Raji (cell line): ENCODE measurements around the gene TMEM147.

Experiments
- POLR2A ChIP-seq: IDR thresholded peaks from 2 replicates; pipeline ENCODE4 v1.6.1; 2011; ENCODE audit warnings: low read depth, low read length, control low read depth; ENCODE audit not compliant: insufficient read depth

TMEM147 gene

GRCh38 chr19:35514282-35514809 lies 31.1 kb upstream of the TMEM147 start:
- TF ChIP-seq POLR2A, result no peak

GRCh38 chr19:35516310-35516709 lies 29.1 kb upstream of the TMEM147 start:
- TF ChIP-seq POLR2A, result no peak

GRCh38 chr19:35517342-35517741 lies 28.1 kb upstream of the TMEM147 start:
- no peak for TF ChIP-seq POLR2A

DNA sequence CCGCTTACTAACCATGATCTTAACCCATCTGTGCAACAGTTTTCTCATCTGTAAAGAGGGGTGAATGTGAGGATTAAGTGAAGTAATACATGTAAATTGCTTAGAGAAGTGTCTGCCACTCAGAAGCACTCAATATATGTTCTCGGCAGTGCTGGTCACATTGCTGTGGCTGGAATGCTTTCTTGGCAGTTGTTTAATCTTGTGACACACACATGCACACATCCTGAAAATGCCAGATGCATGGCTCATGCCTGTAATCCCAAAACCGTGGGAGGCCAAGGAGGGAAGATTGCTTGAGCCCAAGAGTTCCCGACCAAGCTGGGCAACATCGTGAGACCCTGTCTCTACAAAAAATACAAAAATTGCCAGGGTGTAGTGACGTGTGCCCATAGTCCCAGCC lies 27.1 kb upstream of the TMEM147 start:
- TF ChIP-seq POLR2A, result no peak

GRCh38 chr19:35519291-35519690 lies 26.1 kb upstream of the TMEM147 start:
- TF ChIP-seq POLR2A, result no peak

DNA sequence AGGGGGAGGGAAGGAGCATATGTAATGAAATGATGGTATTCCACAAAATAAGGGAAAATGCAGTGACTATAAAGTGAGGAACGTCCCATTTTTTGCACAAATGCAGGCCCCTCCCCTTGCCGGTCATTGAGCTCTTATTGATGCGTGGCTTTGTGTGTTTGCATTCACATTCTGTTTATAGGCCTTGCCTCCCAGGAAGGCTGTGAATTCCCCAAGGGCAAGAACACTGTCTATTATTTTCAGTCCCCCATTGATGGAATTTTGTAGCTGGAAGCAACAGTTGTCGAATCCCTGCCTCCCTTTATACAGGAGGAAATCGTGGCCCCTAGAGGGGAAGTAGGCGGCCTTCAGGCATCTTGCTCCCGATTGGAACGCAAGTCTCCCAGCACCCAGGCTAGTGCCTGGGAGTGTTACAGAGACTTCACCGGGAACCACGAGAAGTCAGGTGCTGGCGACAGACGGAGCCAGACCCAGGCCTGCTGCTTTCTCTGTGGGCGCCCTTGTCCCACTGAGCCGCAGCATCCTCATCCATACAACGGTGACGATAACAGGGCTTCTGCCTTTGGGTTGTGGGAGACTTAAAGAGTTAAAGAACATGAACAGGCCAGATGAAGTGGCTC lies 24.2 kb upstream of the TMEM147 start:
- no peak for TF ChIP-seq POLR2A

DNA sequence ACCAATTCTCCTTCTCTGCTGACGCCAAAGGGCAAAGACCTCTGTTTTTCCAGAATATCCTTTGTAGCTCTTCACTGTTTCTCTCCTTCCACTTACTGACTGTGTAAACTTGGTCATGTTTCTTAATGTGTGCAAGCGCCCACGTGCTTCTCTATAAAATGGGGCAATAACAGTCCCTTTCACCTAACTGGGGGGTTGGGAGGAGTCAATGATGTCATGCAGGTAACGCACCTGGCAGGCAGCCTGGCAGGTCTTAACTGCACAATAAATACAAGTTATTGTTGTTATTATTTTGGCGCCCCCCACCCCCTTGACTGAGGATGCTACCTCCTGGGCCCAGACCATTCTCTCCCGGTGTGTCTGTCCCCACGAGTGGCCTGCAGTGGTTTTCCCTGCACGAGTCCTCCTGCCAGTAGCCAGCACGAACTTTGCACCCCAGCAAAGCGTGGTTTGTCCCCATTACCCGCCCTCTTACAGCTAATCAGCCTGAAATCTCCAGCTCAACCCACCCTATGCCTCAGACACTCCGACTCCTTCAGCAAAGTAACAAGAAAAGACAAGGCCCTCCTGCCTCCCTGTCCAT lies 22.6 kb upstream of the TMEM147 start:
- TF ChIP-seq POLR2A, result no peak

GRCh38 chr19:35524181-35524837 lies 21.1 kb upstream of the TMEM147 start:
- TF ChIP-seq POLR2A, result no peak

DNA sequence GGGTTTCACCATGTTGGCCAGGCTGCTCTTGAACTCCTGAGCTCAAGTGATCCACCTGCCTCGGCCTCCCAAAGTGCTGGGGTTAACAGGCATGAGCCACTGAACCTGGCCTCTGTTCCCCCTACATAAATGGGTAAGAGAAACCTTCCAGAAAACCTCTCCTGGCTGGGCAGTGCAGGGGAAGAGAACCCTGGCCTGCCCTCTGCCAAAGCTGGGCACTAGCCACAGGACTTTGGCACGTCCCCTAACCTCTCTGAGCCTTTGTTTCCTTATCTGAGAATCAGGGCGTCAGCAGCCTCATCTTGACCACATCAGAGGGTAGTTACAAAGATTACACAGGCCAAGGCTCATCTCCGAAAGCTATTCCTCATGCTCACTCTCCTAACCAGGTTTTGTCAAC lies 19.6 kb upstream of the TMEM147 start:
- no peak for TF ChIP-seq POLR2A

DNA sequence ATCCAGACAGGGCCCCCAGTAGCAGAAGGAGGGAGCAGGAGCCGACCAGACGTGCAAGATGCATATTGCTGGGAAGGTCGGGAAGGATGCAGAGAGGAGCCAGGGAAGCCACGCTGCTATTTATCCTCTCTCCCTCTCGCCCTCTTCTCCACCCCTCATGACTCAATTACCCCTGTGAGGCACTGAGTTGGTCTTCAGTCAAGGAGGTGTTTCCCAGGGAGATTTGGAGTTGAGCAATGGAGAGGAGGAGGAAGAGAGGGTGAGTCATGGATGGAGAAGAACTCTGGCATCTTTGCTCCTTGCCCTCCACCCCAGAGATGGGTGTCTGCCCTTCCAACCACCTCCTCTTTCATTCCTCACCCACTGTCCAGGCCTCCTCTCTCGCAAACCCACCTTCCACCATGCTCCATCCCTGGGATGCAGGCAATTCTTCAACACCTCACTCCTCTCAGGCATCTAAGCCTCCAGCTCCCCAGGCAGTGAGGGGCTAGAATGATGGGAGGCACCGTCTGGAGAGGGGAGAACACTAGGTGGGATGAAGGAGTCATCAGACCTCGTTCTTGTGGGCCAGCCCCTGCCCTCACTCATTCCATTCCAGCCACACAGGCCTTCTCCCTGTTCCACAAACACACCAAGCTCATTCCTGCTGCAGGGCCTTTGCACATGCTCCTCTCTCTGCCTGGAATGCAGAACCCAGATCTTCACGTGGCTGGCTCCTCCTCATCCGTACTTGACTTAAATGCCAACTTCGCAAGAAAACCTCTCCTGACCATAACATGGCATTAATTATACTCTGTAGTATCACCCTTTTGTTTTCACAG lies 17.0 kb upstream of the TMEM147 start, which contains the start of gene SBSN:
Gene SBSN, minus strand, starts transcription at position 94 of the 821 bp plus-strand sequence. Its CDS starts 30 bp downstream, at position 64.
- TF ChIP-seq POLR2A, result no peak

GRCh38 chr19:35529241-35530218 lies 15.9 kb upstream of the TMEM147 start:
- no peak for TF ChIP-seq POLR2A

GRCh38 chr19:35531291-35531690 lies 14.1 kb upstream of the TMEM147 start:
- TF ChIP-seq POLR2A, result no peak

DNA sequence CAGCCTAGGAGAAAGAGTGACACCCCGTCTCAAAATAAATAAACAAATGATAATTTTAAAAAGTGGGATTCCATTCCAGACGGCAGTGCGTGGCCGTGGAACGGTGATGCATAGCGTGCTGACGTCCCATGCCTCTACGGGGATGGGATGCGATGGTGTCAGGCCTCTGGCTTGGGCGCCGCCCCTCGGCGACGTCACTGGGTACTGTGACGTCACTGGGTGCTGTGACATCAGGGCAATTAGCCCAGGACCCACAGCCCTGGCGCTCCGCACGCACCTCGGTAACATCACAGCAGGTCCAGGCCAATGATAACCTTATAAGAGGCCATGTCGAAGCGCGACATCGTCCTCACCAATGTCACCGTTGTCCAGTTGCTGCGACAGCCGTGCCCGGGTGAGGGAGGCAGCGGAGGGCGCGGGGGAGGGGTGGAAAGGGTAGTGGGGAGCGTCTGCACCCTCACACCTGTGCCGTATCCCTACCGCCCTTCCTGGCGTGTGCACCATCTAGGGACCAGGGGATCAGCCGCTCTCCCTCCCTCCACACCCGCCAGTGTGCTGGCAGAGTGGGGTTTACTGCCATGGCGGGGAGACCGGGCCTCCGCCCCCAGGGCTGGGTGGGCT lies 12.1 kb upstream of the TMEM147 start, which contains the start of gene GAPDHS:
Gene GAPDHS, plus strand, starts transcription at position 256 of the 621 bp plus-strand sequence. Its CDS starts 72 bp downstream, at position 328.
- TF ChIP-seq POLR2A, result no peak
